Smooth muscle cell (in vitro differentiated cells): ENCODE measurements around the gene OR5C1. TPM values are rescaled to one million over a fixed set of nuclear protein-coding genes. Genes with fewer than 3 reads are reported as not detected.

Experiments
- DNase-seq: peaks from one replicate; lab custom pipeline; 2025; ENCODE audit not compliant: unreplicated experiment; lab: John Stamatoyannopoulos, UW
- H2AFZ ChIP-seq: fragments of 200-600 bp; sonication (generic); 2 replicates; pipeline ENCODE4 v1.6.0; 2016; ENCODE audit warnings: antibody characterized with exemption, low read depth, mild to moderate bottlenecking
- H3F3A ChIP-seq: fragments of 200-600 bp; sonication (generic); 2 replicates; pipeline ENCODE4 v1.6.0; 2017; ENCODE audit warnings: antibody characterized with exemption, low read depth
- H3K27ac ChIP-seq: fragments of 200-600 bp; sonication (generic); 2 replicates; pipeline ENCODE4 v1.5.1; 2016; ENCODE audit warnings: low read depth, mild to moderate bottlenecking
- H3K27me3 ChIP-seq: fragments of 200-600 bp; sonication (generic); 2 replicates; pipeline ENCODE4 v1.6.1; 2016; ENCODE audit warnings: low read depth, mild to moderate bottlenecking
- H3K36me3 ChIP-seq: fragments of 200-600 bp; sonication (generic); 2 replicates; pipeline ENCODE4 v1.5.1; 2016; ENCODE audit warnings: low read depth
- H3K4me1 ChIP-seq: fragments of 200-600 bp; sonication (generic); 2 replicates; pipeline ENCODE4 v1.5.1; 2016; ENCODE audit warnings: low read depth
- H3K4me2 ChIP-seq: fragments of 200-600 bp; sonication (generic); 2 replicates; pipeline ENCODE4 v1.6.0; 2016; ENCODE audit warnings: mild to moderate bottlenecking
- H3K4me3 ChIP-seq: fragments of 200-600 bp; sonication (generic); 2 replicates; pipeline ENCODE4 v1.5.1; 2016; ENCODE audit warnings: mild to moderate bottlenecking
- H3K79me2 ChIP-seq: fragments of 200-600 bp; sonication (generic); 2 replicates; pipeline ENCODE4 v1.6.0; 2016; ENCODE audit warnings: low read depth, mild to moderate bottlenecking
- H3K9ac ChIP-seq: fragments of 200-600 bp; sonication (generic); 2 replicates; pipeline ENCODE4 v1.6.0; 2016; ENCODE audit warnings: low read depth
- H3K9me3 ChIP-seq: fragments of 200-600 bp; sonication (generic); replicated peaks from 2 replicates; pipeline ENCODE4 v1.5.1; 2016; ENCODE audit warnings: low read depth
- H4K20me1 ChIP-seq: fragments of 200-600 bp; sonication (generic); 2 replicates; pipeline ENCODE4 v1.6.0; 2016; ENCODE audit warnings: low read depth
- CTCF ChIP-seq: fragments of 200-600 bp; sonication (generic); IDR thresholded peaks from 2 replicates; pipeline ENCODE4 v1.5.1; 2017; ENCODE audit warnings: borderline replicate concordance, mild to moderate bottlenecking, antibody characterized with exemption; ENCODE audit not compliant: insufficient read depth, poor library complexity, severe bottlenecking
- WGBS: methylation state at CpG from one replicate; pipeline ENCODE4 v1.1.7; 2016; ENCODE audit warnings: low lambda C conversion rate; 5-methylcytosine and 5-hydroxymethylcytosine counted together
- polyA plus RNA-seq: library from polyadenylated mRNA; unstranded; fragments of >200 nt; fragmentation: Nextera tagmentation; extraction: Ambion mirVana; gene quantifications from 2 replicates; pipeline ENCODE4 v1.2.1, GENCODE V29; 2016
- total RNA-seq: library from RNA; depleted of rRNA; stranded (reverse); fragments of >200 nt; gene quantifications from 2 replicates; pipeline ENCODE4 v1.2.3, GENCODE V29; 2014

The OR5C1 gene
- total and polyA plus RNA-seq, 2 experiments from 2014 or later, result not detected

- H3K4me1 ChIP-seq, result no peaks in the 10 kb centered on the region
Observed at GRCh38 chr9:122810306-122810946, 21.7 kb downstream of the OR5C1 start.

DNA sequence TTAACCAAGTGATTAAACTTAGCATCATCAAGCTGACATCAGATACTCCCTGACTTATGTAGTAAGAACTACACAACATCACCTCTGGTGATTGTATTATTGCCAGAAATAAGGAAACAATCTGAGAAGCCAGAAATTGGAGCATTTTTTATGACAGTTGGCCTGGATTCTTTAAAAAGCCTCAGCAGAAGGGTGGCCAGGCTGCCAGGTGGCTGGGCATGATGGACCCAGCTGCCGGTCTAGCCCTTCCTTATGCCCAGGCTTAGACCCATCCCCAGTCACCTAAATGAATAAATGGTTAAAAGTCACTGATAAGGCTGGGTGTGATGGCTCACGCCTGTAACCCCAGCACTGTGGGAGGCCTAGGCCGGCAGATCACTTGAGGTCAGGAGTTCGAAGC, 24.0 kb downstream of the OR5C1 start:
- WGBS, result 82% methylated on average over 4 of the region's 4 CpGs
- Histone ChIP-seq H3K27me3 (no peaks in the 10 kb centered on the region), H3K4me3 (no peak overlapping the region), H2AFZ (no peak overlapping the region), H3K79me2 (no peaks in the 10 kb centered on the region), H3F3A (no peaks in the 10 kb centered on the region), H3K4me1 (no peaks in the 10 kb centered on the region), H3K27ac (no peak overlapping the region), H3K9me3 (no peaks in the 10 kb centered on the region), H3K9ac (no peak overlapping the region), H4K20me1 (no peaks in the 10 kb centered on the region), H3K4me2 (no peak overlapping the region), H3K36me3 (no peaks in the 10 kb centered on the region)
- no peak for DNase-seq
- TF ChIP-seq CTCF, result no peak

More at GRCh38 chr9:122810306-122810946, 21.7 kb downstream of the OR5C1 start:
- no peaks in the 10 kb centered on the region for H3K27me3 ChIP-seq
- DNase-seq, result peak; percentile 3
- no peaks in the 10 kb centered on the region for H3K9me3 ChIP-seq
- no peak overlapping the region for H3K27ac ChIP-seq
- TF ChIP-seq CTCF, result peak; percentile 73
- H4K20me1 ChIP-seq, result no peaks in the 10 kb centered on the region
- H2AFZ ChIP-seq, result no peak overlapping the region
- no peak overlapping the region for H3K9ac ChIP-seq
- no peak overlapping the region for H3K4me2 ChIP-seq
- H3F3A ChIP-seq, result no peaks in the 10 kb centered on the region
- no peaks in the 10 kb centered on the region for H3K36me3 ChIP-seq
- H3K79me2 ChIP-seq, result no peaks in the 10 kb centered on the region
- no peak overlapping the region for H3K4me3 ChIP-seq
- WGBS, result 4% methylated on average over 8 of the region's 8 CpGs

- no peaks in the 10 kb centered on the region for H3K4me1 ChIP-seq
- H3F3A ChIP-seq, result no peaks in the 10 kb centered on the region
- no peak overlapping the region for H3K9ac ChIP-seq
- H3K27ac ChIP-seq, result no peak overlapping the region
- WGBS, result 90% methylated on average over 6 of the region's 6 CpGs
- no peaks in the 10 kb centered on the region for H3K9me3 ChIP-seq
- H3K4me2 ChIP-seq, result no peak overlapping the region
- H3K36me3 ChIP-seq, result peaks cover 2% of the 10 kb centered on the region
- H3K79me2 ChIP-seq, result no peaks in the 10 kb centered on the region
- H3K27me3 ChIP-seq, result no peaks in the 10 kb centered on the region
- no peak overlapping the region for H3K4me3 ChIP-seq
- no peak overlapping the region for H2AFZ ChIP-seq
- no peak for TF ChIP-seq CTCF
- peaks cover 3% of the 10 kb centered on the region for H4K20me1 ChIP-seq
- DNase-seq, result no peak
Observed at GRCh38 chr9:122814545-122814944, 25.8 kb downstream of the OR5C1 start.

GRCh38 chr9:122815544-122815943, 26.8 kb downstream of the OR5C1 start:
- Histone ChIP-seq H3K27ac (no peak overlapping the region), H3K36me3 (peaks cover 12% of the 10 kb centered on the region), H3K9me3 (no peaks in the 10 kb centered on the region), H3K79me2 (no peaks in the 10 kb centered on the region), H4K20me1 (peaks cover 12% of the 10 kb centered on the region), H3K4me2 (no peak overlapping the region), H3K27me3 (no peaks in the 10 kb centered on the region), H3K4me1 (no peaks in the 10 kb centered on the region), H3F3A (no peaks in the 10 kb centered on the region), H3K9ac (no peak overlapping the region), H3K4me3 (no peak overlapping the region), H2AFZ (no peak overlapping the region)
- TF ChIP-seq CTCF, result no peak
- no peak for DNase-seq
